Fibroblast of skin of scalp (primary cell): ENCODE results near the gene VAV3.
"Not testable (repeated sequence)": the region's sequence is repeated elsewhere in the genome, so short reads cannot be mapped to it uniquely, and the experiment has no call there.

Experiments
- DNase-seq: peaks from one replicate; pipeline ENCODE4 v3.0.0-alpha.2; 2013

VAV3 gene

GRCh38 chr1:107935396-107936064, 29.4 kb downstream of the VAV3 start:
- DNase-seq: no peak

- peak; percentile 34 for DNase-seq
Measured at GRCh38 chr1:107934578-107934977, 30.4 kb downstream of the VAV3 start.

- DNase-seq: no peak
Measured at GRCh38 chr1:107933736-107934135, 31.2 kb downstream of the VAV3 start.

GRCh38 chr1:107930292-107930691, 34.7 kb downstream of the VAV3 start:
- no peak for DNase-seq

GRCh38 chr1:107927820-107928219, 37.2 kb downstream of the VAV3 start:
- DNase-seq: no peak

GRCh38 chr1:107926436-107927080, 38.4 kb downstream of the VAV3 start:
- DNase-seq: no peak

GRCh38 chr1:107925565-107925964, 39.4 kb downstream of the VAV3 start:
- no peak for DNase-seq

- no peak for DNase-seq
Measured at GRCh38 chr1:107920999-107921398, 44.0 kb downstream of the VAV3 start.

GRCh38 chr1:107920561-107920960, 44.4 kb downstream of the VAV3 start:
- no peak for DNase-seq

- DNase-seq: no peak
Measured at GRCh38 chr1:107919953-107920352, 45.0 kb downstream of the VAV3 start.

GRCh38 chr1:107914119-107914765, 50.7 kb downstream of the VAV3 start:
- DNase-seq: no peak

- DNase-seq: no peak
Measured at GRCh38 chr1:107912656-107913055, 52.3 kb downstream of the VAV3 start.

- no peak for DNase-seq
Measured at GRCh38 chr1:107900090-107900945, 64.7 kb downstream of the VAV3 start.

- no peak for DNase-seq
Measured at GRCh38 chr1:107899655-107900054, 65.3 kb downstream of the VAV3 start.

GRCh38 chr1:107897438-107898345, 67.3 kb downstream of the VAV3 start:
- DNase-seq: no peak

GRCh38 chr1:107896936-107897335, 68.0 kb downstream of the VAV3 start:
- no peak for DNase-seq

GRCh38 chr1:107896401-107896800, 68.6 kb downstream of the VAV3 start:
- no peak for DNase-seq

- no peak for DNase-seq
Measured at GRCh38 chr1:107895403-107896191, 69.4 kb downstream of the VAV3 start.

GRCh38 chr1:107894605-107895004, 70.4 kb downstream of the VAV3 start:
- DNase-seq: no peak

GRCh38 chr1:107893350-107893749, 71.6 kb downstream of the VAV3 start:
- DNase-seq: not testable (repeated sequence)

- DNase-seq: no peak
Measured at GRCh38 chr1:107889524-107889923, 75.5 kb downstream of the VAV3 start.
